NCI-H446 (cell line): ENCODE results near the gene KAZN.

ENCODE experiments used
- DNase-seq, 2 experiments: peaks; one replicate each; lab custom pipeline; 2025; lab: John Stamatoyannopoulos, UW

Gene KAZN

DNA sequence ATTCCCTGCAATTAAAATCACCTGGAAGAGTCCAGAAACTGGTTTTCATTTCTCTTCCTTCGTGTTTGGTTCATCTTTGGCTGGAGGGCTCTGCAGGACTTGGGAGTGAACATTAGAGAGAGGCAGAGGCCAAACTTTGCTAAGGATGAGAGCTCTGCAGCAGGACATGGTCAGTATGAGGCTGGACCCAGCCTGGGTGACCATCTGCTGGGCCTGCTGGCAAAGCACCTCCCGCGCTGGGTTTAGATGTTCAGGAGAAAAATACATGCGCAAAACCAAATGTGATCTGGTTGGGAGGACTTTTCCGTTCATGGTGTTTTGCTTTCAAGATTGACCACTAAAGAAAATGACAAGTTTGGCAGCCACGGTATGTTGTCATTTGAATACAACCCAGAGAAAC is 15.9 kb downstream of the KAZN start:
- DNase-seq: no peak

DNA sequence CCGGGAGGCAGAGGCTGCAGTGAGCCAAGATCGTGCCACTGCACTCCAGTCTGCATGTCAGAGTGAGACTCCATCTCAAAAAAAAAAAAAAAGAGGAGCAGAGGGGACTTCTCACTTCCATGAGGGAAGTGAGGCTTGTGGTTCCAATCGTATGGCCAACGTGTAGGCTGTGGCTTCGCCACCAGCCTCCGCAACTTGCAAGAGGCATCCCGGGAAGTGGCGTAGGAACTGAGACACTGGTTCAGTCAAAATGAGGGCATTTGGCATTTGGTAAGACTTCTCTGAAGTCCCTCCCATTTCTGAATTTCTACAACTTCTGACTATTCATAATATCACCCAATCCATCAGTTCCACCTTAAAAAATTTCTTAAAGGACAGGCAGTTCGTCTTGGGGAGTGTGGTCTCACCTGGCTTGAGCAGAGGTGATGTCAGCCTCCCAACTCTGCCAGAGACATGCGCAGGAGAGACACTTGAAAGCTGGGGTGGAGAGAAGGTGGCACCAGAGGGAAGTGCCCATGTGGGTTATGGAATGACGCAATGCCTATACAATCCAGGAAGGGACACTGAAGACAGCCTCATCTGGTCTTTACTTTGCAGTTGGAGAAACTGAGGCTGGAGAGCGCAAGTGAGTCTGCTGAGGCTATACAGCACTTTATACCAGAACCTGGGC is 17.2 kb downstream of the KAZN start:
- no peak for DNase-seq

DNA sequence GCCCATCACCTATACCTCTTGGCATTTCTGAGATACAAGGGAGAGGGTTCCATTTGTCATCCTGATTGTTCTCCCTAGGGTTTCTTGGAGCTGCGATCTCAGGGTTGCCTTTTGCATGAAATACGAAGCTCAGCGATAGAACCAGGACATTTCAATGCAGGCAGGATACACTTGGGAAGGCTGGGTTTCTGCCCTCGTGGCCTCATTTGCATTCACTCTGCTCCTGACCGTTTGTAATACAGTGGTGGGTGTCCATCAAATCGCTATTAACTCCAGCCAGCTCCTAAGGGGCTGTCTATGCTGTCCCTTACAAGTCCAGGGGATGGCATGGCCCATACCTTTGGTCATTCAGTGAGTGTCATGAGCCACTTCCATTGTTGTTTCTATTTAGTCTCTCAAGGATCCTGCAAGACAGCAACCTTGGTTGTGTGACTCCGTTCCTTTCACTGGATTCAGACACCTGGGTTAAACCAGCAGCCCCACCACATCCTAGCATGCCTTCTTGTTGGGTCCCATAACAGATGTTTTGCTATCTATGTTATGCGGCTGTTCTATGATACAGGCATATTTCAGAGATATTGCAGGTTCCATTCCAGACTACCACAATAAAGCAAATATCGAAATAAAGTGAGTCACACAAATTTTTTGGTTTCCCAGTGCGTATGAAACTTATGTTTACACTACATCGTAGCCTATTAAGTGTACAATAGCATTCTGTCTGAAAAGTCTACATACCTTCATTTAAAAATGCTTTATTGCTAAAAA is 18.3 kb downstream of the KAZN start:
- DNase-seq: no peak

DNA sequence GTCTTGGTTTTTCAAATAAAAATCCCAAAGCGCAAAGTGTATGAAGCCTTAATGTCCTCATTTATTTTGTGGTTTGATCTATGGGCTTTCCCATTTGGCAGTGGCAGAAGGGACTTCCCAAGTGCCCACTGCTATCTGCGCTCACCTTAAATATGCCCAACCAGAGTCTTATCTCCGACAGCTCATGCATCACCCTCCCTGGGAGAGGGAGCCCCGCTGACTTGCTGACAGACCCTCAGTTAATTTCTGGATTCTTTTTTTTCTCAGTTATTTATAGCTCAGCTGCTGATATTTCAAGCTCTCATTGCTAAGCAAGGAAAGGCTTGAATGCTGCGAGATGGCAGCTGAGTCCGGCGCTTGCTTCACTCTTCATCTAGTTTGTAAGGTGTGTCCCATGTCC is 19.3 kb downstream of the KAZN start:
- DNase-seq: no peak

DNA sequence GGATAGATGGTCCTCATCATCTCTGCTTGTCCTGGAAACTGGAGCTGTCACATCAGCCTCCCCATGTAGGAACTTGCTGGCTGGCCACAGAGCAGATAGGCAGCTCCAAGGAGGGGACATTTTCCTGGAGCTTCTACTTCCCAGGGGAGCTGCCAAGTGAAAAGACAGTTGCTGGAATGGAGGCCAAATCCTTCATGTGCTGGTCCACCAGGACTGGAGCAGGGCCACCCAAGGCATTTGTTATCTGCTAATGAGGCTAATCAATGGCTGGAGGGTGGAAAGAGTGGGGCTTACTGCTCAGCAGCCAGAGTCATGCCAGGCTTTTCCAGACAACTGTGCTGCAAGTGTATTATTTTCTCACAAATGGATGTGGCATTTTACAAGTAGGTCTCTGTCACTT is 22.5 kb downstream of the KAZN start:
- DNase-seq: no peak

DNA sequence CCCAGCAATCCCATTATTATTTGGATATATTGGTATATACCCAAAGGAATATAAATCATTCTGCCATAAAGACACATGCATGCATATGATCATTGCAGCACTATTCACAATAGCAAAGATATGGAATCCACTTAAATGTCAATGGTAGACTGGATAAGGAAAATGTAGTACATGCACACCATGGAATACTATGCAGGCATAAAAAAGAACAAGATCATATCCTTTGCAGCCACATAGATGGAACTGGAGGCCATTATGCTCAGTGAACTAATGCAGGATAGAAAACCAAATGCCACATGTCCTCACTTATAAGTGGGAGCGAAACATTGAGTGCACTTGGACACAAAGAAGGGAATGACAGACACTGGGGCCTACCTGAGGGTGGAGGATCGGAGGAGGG is 24.6 kb downstream of the KAZN start:
- DNase-seq: no peak

DNA sequence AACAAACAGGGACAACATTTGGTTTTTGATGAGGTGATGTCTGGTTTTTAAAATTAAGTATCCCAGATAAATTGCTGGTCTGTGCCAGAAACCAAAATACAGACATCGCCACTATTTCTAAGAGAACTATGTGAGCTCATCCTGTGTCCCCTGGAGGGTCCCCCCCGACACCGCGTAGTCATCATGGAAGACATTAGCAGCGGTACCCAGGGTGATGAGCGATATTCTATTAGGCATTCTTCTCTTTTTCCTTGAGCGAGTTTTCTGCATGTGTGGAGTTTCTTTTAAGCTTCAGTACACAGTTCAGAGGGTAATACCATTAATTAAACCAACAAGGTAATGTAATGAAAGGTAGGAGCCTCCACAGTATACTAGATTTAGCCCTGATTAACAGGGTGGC is 26.5 kb downstream of the KAZN start:
- no peak for DNase-seq

DNA sequence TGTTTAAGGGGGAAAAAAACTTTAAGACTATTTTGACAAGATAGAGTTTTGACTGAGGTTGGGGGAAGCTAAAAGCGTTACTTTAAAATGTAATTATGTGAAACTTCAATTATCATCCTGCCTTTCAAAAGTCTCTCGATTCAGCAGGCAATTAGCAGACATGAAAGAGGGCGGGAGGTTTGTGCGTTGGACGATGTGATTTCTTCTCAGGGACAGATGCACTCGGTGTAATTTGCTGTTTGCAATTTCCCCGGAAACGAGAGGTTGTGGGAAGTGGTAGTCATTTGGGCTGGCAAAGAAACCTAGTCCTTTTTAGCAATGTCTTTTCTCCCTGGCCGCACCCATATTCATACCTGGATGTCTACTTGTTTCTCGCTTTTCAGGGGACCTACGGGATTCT is 27.1 kb downstream of the KAZN start:
- DNase-seq: no peak

DNA sequence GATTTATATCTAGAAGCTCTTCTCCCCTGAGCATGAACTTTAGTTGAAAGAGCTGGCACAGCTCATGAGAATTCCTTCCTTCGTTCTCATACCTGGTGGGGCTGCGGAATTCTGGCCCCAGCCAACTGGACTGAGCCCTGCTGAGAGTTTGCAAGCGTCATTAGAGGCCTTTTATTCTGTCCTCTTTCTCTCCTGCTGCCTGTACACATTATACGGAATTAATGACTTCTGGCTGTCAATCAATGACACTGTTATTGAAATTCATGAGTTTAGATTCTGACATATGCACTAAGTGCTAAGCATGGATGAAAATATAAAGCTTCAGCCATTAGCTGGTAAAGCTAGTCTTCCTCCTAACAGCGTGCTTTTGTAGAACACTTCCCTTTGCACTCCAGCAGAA is 27.5 kb downstream of the KAZN start:
- DNase-seq: no peak

DNA sequence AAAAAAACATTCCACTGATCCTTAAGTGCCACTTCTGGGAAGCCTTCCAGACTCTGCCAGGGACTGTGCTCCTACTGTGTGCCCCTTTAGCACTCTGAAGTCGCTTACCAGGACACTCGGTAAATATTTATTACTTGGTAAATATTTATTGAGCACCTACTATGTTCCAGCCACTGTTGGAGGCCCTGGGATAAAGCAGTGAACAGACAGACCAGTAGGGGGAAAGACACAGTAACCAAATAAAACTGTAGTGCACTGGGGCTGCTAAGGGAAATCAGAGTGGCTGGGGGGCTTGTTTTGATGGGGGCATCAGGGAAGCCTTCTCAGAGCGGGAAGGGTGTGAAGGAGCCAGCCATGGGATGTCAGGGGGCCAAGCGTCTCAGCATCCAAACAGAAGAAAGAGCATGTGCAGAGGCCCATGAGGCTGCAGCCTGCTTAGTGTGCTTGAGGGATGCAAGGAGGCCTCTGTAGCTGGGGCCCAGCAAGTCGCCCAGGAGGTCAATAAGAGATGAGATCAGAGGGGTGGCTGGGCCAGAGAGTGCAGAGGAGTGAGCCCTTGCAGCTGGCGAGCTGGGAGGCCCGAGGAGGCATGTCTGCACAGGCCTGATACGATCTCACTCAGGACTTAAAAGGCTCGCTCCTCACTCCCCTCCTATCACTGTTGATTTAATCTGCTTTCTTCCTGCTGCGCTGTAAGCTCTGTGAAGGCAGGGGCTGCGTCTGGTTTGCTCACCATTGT is 28.6 kb downstream of the KAZN start:
- no peak for DNase-seq

DNA sequence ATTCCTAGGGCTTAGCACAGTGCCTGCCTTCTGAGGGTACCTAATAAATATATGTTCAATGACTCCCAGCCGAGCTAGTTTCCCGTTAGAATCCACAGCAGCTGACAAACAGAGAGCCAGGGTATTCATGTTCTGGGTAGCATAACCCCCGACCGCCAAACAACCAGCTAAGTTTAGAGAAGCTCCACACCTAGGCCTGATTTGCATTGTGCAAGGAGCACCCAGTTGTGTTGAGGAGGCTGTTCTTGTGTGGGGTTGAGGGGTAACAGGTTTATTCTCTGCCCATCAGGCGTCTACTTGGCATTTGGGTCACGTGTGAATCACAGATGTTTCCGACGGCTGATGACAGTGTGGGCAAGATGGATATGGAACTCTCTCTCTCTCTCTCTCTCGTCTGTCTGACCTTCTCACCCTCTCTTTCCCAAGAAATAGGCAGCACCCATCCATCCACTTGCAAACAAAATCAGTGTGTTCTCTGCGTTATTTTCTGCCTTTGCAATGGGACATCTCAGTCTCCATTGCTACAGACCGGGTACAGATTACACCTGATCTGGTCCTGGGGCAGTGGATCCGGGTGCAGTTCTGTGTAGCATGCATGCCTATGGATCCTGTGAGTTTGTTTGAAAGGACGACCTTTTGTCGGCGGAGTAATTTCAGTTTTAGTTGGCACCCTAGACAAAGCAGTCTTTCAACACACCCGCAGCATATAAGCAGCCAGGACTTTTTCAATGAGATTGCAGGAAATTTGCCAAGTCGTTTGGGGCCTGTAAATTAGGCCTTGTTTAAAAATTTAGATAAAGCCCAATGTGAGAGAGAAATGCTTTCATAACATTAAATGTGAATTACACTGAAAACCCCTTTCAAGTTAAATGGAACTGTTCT is 29.4 kb downstream of the KAZN start:
- DNase-seq: no peak

DNA sequence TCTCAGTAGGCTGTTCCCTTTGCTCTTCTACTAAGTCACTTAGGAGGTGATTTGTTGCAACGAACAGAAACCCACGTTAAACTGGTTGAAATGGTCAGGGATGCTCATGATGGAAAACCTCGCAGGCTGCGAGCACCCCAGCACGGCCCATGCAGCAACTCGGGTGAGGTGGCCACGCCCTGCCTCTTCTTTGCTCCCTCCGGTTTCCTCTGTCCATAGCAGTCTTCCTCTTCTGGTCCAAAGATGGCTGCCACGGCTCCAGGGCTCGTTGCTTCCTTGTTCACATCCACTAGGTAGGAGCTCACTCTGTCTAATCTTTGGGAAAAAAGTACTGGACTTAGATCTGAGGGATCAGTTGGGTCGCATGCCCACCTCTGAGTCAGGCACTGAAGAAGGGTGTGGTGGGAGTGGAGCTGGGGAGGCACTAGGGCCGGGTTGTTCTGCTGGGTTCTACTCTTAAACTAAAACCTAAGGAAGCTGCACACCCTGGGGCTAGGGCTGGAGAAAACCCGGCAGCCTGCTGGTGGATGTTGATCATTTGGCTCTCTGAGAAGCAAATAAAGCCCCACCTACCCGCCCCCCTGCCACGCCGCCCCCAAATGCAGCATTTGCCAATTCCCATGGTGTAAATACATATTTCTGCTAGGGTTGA is 31.0 kb downstream of the KAZN start:
- DNase-seq: no peak

DNA sequence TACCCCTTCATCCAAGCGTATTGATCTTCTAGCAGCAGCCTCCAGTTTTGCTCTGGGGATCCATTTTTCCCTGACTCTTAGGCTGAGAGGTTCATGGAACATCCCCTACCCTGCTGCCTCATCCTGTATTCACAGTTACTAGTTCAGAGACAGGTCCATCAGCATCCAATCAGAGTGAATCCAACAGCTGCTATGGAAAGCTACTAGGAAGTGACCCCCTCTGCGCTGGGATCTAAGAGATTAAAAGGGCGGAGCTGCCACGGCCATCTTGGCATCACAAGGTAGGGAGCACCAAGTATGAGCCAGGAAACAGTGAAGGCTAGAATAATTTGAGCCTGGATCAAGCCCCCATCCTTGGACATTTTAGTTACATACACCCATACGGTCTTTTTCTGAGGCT is 32.5 kb downstream of the KAZN start:
- DNase-seq: no peak

DNA sequence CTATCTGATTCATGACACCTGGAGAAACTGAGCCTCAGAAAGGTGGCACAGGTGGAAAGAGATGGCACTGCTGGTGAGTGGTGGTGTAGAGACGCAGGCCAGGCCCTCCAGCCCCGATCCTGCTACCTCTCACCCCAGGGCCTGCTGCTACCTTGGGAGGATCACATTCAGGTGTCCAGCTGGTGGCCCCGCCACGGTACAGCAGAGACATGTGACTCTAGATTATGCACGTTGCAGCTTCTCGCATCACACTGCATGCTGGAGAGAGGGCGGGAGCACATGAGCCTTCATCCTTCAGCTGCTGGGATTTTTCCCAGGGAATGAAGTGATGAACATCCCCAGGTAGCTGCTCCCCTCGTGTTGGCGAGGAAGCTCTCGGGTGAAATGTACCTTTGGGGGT is 32.9 kb downstream of the KAZN start:
- no peak for DNase-seq

DNA sequence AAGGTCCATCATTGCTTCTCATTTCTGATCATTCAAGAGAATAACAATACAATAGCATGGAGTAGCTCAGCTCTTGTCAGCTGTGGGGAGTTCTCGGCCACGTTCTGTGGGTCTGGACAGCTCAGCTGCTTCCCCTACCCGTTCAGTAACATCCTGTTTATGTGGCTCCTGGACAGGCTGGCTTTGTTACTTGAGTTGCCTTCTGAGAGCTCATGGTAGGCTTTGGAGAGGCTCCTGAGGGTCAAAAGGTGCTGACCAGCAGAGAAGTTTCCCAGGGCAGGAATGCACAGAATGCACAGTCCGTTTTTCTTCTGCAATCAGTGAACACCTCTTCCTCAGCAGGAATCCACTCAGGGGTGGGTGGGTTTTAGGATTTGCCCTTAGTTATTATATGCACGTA is 36.0 kb downstream of the KAZN start:
- no peak for DNase-seq

DNA sequence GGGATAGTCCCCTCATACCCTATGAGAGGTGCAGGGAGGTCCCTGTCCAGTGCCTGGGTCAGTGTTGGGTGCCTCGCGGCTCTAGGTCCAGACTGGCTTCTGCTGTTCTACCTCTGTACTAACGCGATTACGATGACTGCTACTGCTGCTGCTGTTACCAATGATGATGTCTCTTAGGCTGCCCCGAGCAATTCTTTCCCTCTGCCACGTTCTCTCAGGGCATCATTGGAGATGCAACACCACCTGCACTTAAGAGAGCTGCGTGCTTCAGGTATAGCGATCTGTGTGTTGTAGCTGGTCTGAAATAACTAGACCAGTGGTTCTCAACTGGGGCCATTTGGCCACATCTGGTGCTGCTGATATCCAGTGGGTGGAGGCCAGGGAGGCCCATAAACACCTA is 36.9 kb downstream of the KAZN start:
- DNase-seq: no peak

DNA sequence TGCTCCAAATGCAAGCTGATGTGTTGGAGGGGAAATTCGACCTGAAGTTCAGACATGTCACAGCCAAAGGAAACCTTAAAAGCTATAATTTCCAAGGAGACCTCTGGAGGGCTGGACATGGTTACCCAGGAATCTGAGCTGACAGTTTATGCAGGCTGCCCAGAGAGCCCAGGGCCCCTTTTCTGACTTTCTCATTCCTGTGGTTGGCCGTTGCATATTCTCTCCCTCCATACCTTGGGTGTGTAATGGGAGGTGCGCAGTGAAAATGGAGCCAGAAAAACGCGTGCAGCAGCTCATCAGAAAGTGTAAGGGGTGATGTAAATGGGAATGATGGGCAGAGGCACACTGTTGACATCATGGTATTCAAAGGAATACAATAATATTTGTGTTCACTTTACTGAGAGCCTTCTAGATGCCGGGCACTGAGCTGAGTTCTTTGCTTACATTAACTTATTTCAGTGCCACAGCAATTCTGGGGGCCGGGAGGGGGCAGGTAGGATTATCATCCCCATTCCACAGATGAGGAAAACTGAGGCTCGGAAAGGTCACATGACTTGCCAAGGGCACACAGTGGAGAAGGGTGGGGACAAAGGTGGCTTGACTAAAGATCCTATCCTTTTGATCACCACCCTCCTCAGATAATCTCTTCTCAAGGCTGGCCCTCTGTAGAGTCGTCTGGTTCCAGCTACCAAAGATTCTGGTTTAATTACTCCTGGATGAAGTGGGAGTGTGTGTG is 38.6 kb downstream of the KAZN start:
- DNase-seq: no peak

DNA sequence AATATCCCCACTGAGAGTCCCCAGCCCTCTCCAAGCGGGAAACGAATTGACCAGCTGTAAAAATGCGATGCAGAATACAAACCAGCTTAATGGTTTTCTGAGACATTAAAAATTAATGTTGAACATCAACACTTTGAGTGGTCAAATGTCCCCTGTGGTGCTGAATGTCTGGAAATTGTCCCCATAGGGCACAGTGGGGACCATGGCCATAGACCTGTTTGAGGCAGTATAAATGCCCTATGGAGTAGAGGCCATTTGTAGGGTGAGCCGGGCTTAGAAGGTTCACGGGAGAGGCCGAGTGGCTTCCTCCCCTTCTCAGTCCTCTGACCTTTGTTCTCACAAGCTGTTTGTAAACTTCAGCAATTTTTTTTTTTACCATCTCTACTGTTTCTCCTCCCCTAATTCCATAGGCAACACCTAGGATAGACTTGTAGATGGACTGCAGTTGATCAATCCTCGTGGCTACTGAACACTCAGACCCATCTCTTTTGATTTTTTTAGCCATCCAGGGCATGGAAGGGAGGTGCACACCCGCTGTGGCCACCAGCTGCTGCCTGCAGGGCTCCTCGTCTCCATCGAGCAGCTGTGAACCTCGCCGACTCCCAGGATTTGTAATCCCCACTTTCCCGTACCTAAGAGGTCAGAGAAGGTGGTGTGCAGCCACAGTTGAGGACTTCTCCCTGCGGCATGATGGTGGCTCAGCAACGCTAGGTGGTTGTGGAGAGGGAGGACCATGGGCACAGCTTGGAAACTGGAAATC is 41.0 kb downstream of the KAZN start:
- no peak for DNase-seq

DNA sequence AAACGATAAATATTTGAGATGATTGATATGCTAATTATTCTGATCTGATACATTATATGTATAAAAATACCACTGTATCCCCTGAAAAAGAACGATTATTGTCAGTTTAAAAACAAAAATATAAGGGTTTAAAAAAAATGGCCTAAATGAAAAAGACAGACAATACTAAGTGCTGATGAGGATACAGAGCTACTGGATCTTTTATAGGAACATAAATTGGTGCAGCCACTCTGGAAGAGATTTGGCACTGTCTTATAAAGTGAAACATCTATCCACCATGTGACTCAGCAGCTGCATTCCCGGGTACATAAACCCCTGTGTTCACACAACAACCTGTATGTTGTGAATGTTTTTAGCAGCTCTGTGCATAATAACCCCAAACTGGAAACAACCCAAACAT is 44.2 kb downstream of the KAZN start:
- no peak for DNase-seq

DNA sequence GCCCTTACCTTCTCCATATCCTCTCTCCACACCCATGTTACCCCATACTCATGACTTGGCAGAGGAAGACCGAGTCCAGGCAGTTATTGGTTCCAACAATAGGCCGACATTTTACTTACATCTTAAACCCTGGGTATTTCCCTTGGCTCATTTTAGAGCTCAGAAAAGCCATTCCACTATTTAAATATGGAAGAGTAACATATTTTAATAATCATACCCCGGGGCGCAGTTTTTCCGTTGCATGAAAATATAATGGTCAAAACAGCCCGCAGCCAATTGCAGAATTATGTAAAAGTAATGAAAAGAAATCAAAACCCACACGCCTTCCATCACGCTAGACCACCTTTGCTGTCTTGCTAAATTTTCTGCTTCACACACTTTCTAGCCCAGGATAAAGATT is 48.5 kb downstream of the KAZN start:
- no peak for DNase-seq
